HG03097 (cell line): ENCODE data around the gene FCHSD2.
"Not testable (repeated sequence)": the region's sequence is repeated elsewhere in the genome, so short reads cannot be mapped to it uniquely, and the experiment has no call there.

Experiments
- ATAC-seq: cut with Tn5 transposase; IDR thresholded peaks from one replicate; pipeline ENCODE4 v1.9.1; 2021; ENCODE audit not compliant: unreplicated experiment, low FRiP score

The FCHSD2 gene

GRCh38 chr11:73019449-73019848 lies 122.7 kb downstream of the FCHSD2 start:
- ATAC-seq, result no peak

DNA sequence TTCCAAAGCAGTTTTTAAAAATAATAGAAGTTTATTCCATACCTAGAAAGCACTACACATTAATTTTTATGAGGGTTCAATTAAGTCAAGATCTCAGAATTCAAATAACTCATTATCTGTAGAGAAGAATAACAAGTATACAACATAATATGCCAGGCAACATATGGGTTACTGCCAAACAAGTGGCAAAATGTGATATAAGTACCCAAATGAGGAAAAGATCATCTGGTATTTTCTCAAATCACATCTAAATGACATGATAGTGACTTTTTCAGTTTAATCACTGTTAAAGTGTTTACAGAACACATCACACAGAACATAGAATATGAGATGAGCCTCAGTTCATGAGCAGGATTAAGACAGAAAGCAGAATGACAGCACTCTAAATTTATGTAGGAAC lies 123.3 kb downstream of the FCHSD2 start:
- ATAC-seq, result no peak

DNA sequence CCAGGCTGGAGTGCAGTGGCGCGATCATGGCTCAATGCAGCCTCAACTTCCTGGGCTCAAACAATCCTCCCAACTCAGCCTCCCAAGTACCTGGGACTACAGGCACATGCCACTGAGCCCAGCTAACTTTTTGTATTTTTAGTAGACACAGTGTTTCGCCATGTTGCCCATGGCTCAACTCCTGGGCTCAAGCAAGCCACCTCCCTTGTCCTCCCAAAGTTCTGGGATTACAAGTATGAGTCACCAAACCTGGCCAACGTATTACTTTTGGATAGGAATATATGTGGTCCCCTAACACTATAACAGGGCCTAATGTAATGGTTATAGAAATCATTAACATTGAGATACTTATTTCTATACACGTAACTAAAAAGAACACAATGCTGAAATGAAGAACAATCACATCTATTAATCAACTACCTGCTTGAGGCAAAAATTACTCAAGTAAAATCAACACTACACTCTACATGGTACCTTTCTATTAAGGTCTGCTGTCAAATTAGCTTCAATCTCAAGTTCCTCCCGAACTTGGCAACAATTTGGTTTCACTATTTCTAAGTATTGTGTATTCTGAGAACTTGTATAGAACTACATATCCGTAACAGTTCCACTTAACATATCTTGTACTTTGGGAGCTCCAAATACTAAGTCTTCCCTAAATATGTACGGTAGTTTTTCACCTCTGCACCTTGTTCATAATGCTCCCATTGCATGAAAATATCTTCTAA lies 124.9 kb downstream of the FCHSD2 start:
- no peak for ATAC-seq

- ATAC-seq, result no peak
Observed at GRCh38 chr11:73013021-73013420, 129.1 kb downstream of the FCHSD2 start.

DNA sequence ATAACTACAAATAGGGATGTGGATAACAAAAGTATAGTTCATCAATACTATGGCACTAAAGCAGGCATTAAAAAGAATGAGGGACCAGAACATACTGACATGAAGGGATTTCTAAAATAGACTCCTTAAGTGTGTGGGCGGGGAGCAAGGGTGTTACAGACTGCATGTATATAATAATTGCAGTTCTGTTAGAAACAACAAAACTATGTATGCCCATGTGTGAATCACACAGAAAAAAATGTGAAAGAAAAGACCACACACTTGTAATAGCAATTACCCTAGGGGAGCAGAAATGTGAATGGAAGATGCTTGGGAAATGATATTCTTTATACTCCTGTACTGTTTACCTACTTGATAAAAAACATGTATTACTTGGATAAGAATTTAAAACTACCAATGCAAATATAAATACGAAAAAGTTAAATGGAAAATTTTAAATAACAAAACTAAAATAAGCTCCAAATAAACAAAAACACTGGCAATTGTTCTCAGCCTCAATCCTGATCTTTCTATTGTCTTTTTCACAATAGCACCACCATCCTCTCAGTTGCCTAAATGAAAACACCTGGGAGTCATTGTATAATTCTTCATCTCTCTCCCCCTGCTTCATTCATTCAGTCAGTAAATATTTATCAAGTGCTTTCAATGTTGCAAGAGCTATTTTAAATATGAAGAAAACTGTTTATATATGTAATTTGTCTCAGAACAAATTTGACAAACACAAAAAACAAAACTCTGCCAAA lies 129.8 kb downstream of the FCHSD2 start:
- no peak for ATAC-seq

GRCh38 chr11:73011126-73011817 lies 130.8 kb downstream of the FCHSD2 start:
- ATAC-seq, result no peak

GRCh38 chr11:73009972-73010371 lies 132.1 kb downstream of the FCHSD2 start:
- ATAC-seq, result no peak

- ATAC-seq, result no peak
Observed at GRCh38 chr11:73004088-73004487, 138.0 kb downstream of the FCHSD2 start.

DNA sequence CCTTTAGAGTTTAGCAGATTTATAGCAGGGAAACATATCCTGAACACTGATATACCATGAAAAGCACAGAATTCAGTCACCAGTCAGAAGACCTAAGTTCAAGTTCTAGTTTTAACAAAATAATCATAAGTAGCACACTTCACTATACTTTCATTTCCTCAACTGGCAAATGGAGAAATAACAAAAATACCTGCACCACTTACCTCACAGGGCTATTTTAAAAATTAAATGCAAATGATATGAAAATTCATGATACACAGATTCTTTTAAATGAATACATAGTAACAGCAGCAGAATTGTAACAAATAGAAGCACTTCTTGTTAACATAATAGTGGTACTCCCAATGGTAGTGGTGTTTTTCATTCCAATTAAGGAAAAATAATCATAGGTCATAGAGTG lies 139.0 kb downstream of the FCHSD2 start:
- no peak for ATAC-seq

GRCh38 chr11:73002214-73002613 lies 139.9 kb downstream of the FCHSD2 start:
- ATAC-seq, result no peak

DNA sequence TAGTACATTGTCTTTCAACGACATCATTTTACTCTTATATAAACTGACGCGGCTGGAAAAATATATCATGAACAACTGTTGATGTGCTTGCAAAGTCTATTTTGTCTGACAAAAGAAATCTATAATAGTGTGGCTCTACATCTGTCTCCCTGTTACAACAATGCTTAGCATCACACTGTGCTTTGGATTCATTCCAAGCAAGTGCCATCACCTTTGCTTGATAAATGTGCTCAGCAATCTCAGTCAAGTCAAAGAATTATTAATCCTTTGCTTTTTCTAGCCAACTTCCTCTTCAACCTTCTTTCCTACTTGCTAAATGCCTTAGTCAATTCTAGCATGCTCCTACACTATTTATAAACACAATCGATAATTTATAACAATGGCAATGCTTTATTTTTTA lies 140.5 kb downstream of the FCHSD2 start:
- ATAC-seq, result no peak

DNA sequence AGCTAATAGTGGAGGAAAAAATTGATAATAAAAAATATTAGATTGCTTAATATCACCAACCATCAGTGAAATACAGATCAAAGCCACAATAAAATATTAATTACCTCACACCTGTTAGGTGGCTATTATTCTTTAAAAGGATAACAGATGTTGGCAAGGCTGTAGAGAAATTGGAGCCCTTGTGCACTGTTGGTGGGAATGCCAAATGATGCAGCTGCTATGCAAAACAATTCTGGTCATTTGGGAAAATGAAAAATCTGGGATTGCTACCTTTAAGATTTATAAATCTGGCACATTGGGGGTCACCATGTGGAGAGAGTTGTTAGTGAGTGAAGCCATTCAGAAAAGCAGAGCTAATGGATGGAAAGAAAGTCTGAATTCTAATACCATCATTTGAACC lies 143.4 kb downstream of the FCHSD2 start:
- ATAC-seq, result no peak

- no peak for ATAC-seq
Observed at GRCh38 chr11:72996959-72997358, 145.2 kb downstream of the FCHSD2 start.

DNA sequence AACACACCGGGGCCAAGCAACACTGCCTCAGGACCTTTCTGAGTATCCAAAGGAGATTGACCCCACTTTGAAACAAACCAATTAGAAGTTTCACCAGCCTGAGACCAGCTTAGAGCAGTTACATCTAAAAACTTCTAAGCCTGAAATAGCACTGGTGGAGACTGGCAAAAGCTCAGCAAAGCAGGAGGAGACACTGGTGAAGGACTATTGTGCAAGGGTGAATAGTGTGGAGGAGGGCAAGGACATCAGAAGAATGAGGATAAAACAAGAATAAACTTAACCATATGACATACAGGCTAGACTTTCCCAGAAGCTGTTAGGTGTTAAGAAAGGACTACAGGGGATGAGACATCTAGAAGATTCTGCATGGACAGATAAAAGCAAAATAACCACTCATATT lies 152.4 kb downstream of the FCHSD2 start:
- no peak for ATAC-seq

- no peak for ATAC-seq
Observed at GRCh38 chr11:72988821-72989220, 153.3 kb downstream of the FCHSD2 start.

- ATAC-seq, result no peak
Observed at GRCh38 chr11:72985645-72986044, 156.5 kb downstream of the FCHSD2 start.

GRCh38 chr11:72984453-72985077 lies 157.6 kb downstream of the FCHSD2 start:
- no peak for ATAC-seq

DNA sequence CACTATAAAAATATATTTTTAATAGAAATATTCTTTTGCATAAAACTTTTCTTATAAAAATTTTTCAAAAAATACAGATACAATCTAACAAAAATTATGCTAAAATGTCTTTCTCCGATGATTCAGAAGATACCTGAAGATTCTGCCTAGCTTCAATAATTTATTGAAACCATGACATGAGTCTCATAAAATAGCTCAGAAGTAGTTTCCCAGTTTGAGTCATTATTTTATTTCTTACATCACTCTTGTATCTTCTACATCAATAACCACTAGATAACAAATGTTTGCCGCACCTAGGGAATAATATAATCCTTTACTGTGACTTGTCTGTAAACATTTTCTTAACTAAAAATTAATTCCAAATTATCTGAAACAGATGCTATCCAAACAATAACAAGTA lies 158.6 kb downstream of the FCHSD2 start:
- ATAC-seq, result no peak

DNA sequence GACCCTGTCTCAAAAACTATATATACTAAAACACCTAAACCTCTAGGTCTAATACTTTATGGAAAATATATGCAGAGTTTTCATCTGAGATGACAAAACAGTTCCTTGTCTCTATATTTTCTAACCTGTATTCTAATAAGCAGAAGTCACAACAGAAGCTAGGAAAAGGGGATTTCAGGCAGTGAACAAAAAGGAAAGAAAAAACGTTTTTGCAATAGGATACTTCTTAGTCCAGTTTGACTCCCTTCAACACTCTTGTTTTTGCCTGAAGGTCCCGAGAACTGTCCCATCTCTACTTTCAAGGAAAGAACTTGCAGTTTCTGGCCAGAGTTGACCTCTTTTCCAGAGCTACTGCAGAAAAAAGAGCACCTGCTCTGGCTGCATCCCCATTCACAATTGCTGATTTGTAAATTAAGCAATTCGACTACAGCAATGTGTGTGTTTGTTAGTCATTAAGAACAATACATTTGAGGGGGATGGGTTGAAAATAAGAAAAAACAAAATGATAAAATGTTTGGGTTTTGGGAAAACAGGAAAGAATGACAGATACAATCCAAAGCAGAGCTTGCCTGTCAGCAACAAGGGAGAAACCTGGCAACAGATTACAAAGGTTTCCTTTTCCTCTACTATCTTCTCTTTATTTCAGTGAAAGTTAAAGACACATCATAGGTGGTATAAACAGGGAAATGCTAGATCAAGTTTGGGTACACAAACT lies 160.0 kb downstream of the FCHSD2 start:
- ATAC-seq, result no peak

- no peak for ATAC-seq
Observed at GRCh38 chr11:72981080-72981479, 161.0 kb downstream of the FCHSD2 start.

DNA sequence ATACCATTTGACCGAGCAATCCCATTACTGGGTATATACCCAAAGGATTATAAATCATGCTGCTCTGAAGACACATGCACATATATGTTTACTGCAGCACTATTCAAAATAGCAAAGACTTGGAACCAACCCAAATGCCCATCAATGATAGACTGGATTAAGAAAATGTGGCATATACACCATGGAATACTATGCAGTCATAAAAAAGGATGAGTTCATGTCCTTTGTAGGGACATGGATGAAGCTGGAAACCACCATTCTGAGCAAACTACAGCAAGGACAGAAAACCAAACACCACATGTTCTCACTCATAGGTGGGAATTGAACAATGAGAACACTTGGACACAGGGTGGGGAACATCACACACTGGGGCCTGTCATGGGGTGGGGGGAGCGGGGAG lies 164.3 kb downstream of the FCHSD2 start:
- not testable (repeated sequence) for ATAC-seq
